IPS-NIHi7 (cell line): ENCODE measurements around the gene SCLY.
"Not testable (repeated sequence)": the region's sequence is repeated elsewhere in the genome, so short reads cannot be mapped to it uniquely, and the experiment has no call there.

Experiments
- DNase-seq: peaks from one replicate; pipeline ENCODE4 v3.0.0; 2012; ENCODE audit warnings: mixed read lengths; ENCODE audit errors: extremely low spot score

The SCLY gene

DNA sequence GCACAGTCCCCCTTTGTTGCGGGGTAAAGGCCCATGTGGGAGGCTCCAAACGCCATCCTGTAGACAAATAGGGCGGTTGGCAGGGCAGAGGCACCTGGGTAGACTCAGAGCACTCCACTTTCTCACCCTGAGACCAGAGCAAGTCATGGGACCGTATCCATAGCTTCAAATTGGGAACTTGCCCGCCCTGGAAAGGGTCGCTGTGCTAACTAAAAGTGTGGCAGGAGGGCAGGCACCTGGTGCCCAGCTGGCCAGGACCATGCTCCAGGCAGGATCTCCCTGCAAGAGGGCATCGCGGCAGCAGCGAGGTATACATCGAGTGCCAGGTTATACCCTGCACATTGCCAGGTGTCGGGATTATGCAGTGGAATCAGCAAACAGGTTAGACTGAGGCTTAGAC is 20.8 kb upstream of the SCLY start:
- no peak for DNase-seq

- DNase-seq: no peak
These were observed 19.9 kb upstream of the SCLY start for GRCh38 chr2:238040918-238041317.

GRCh38 chr2:238042090-238042489 is 18.7 kb upstream of the SCLY start:
- no peak for DNase-seq

GRCh38 chr2:238042849-238043584 is 17.8 kb upstream of the SCLY start:
- no peak for DNase-seq

DNA sequence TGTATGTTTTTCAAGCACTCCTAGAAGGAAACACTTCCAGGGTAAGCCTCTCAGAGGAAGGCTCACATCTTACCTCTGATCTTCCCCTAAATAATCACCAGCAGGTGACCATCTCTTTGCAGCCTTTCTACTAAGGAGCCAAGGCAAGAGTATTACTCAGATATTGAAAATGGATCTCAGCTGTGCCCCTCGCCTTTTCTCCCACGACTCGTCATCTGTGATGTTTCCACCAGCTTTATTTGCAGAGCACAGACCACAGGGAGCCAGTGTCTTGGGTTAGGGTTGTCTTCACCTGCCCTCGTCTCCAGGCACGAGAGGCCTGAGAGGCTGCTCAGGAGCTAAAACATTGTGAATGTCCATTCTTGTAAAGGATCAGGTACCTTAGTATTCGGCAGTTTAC is 16.9 kb upstream of the SCLY start:
- DNase-seq: no peak

DNA sequence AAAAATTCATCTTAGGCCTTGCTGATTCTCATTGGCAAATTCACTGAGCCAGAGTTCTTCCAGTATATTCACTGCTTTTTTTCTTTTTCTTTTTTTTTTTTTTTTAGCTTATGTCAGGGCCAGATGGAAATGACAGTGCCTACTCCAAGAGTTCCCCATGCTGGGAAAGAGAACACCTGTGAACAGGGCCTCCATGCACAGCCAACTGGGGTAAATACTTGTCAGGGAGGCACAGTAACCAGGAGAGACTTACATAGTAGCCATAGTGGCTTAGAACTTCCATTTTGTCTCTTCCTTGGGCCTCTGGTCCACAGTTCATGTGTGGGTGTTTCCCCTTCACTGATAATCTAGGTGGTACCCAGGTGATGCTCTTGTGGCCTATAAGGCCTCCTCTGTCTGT is 15.2 kb upstream of the SCLY start:
- no peak for DNase-seq

DNA sequence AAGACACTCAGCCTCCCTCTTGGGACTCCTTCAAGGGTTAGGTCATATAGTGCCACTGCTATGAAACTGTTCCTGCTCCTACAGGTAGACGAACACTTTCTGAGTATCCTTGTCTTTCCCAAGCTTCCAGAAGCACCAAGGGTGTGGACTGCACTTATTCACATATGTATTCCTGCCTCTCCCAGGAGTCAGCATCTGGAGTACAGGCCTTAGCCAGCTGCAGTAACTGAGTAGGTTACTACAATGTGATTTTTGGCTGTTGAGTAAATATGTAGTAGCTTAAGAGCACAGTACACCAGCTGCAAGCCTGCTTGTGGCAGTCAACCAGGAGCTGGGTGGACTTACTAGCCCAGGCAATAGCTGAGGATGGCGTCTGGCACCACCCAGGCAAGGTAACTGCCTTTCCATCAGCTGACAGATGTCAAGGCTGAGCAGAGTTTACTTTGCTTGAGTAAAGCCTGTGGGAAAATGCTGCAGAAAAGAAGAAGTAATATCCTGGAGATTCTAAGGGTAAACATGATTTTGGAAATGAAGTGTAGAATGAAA is 14.0 kb upstream of the SCLY start:
- no peak for DNase-seq

- no peak for DNase-seq
These were observed 7.5 kb upstream of the SCLY start for GRCh38 chr2:238053191-238053776.

DNA sequence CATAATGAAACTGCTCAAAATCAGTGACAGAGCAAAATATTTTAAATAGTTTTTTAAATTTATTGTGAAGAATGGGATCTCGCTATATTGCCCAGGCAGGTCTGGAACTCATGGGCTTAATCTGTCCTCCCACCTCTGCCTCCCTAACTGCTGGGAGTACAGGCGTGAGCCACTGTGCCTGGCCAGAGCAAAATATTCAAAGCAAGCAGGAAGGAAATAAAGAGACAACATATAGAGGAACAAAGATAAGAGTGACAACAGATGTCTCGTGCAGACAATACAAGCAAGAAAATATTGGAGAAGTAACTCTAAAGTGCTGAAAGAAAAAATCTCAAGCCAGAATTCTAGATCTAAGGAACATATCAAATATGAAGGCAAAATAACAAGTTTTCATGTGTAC is 5.0 kb upstream of the SCLY start:
- DNase-seq: no peak

DNA sequence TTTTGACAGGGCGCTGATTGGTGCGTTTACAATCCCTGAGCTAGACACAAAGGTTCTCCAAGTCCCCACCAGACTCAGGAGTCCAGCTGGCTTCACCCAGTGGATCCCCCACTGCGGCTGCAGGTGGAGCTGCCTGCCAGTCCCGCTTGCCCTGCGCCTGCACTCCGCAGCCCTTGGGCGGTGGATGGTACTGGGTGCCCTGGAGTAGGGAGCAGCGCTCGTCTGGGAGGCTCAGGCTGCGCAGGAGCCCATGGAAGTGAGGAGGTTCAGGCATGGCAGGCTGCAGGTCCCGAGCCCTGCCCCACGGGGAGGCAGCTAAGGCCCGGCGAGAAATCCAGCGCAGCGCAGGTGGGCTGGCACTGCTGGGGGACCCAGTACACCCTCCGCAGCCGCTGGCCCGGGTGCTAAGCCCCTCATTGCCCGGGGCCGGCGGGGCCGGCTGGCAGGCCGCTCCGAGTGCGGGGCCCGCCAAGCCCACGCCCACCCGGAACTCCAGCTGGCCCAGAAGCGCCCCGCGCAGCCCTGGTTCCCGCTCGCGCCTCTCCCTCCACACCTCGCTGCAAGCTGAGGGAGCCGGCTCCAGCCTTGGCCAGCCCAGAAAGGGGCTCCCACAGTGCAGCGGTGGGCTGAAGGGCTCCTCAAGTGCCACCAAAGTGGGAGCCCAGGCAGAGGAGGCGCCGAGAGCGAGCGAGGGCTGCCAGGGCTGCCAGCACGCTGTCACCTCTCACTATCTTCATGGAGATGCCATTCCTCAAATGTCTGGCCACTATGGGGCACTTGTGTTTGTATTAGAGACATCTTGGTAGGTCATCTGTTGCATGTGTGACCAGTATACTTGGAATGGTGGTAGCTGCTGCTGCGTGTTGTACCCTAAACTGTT is 2.9 kb upstream of the SCLY start:
- not testable (repeated sequence) for DNase-seq

DNA sequence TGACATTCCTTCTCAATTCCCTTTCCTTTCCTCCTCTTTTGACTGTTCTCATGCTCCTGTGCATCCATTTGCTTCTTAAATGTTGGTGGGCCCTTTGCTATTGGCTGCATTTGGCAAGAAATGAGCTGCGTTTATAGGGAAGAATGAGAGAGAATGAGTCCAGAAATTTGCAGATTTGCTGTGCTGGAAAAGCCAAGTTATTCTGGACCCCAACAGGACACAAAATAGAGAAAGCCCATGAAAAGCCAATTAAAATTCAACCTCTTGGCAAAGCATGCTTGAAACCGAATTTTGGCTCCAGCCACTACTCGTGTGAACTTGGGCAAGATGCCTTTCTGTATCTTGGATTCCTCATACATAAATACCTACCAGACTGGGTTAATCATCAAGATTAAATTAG is 1.3 kb upstream of the SCLY start:
- DNase-seq: no peak

- DNase-seq: no peak
These were observed 682 bp upstream of the SCLY start for GRCh38 chr2:238060096-238060541.

- DNase-seq: peak; percentile 67
These were observed 758 bp downstream of the SCLY start for GRCh38 chr2:238061315-238062202.

GRCh38 chr2:238063414-238064189 is 2.8 kb downstream of the SCLY start:
- no peak for DNase-seq

- DNase-seq: no peak
These were observed 3.6 kb downstream of the SCLY start for GRCh38 chr2:238064376-238064775.

- DNase-seq: no peak
These were observed 4.5 kb downstream of the SCLY start for GRCh38 chr2:238065071-238065846.

DNA sequence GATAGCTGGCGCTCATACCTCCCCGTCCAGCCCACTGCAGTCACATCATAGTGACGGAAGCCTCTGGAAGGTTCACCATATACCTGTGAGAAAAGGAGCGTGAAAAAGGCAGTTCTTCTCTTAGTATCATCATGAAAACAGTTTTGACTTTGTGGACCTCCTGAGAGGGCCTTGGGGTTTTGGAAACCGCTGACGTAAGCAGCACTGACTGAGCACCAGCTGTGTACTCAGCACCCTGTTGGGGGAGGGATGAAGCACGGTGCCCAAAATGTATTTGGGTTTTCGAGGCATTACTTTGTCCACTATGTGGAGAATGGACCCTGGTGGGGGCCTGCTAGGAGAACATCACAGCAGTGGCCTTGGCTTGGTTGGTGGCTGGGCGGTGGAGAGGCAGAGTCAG is 5.4 kb downstream of the SCLY start:
- DNase-seq: no peak

DNA sequence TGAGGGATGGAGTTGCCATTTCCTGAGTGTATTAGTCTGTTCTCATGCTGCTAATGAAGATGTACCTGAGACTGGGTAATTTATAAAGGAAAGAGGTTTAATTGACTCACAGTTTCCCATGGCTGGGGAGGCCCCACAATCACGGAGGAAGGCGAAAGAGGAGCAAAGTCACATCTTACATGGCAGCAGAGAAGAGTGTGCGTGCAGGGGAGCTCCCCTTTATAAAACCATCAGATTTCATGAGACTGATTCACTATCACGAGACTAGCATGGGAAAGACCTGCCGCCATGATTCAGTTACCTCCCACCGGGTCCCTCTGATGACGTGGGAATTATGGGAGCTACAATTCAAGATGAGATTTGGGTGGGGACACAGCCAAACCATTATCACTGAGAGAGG is 5.9 kb downstream of the SCLY start:
- DNase-seq: not testable (repeated sequence)

- DNase-seq: no peak
These were observed 7.1 kb downstream of the SCLY start for GRCh38 chr2:238067939-238068338.
